ENCODE measurements around the gene PIGL. TPM values are rescaled to one million over a fixed set of nuclear protein-coding genes. Genes with fewer than 3 reads are reported as not detected.

PIGL gene
- total RNA-seq, 1 donor from 2014 or later, result 26.8 TPM

DNA sequence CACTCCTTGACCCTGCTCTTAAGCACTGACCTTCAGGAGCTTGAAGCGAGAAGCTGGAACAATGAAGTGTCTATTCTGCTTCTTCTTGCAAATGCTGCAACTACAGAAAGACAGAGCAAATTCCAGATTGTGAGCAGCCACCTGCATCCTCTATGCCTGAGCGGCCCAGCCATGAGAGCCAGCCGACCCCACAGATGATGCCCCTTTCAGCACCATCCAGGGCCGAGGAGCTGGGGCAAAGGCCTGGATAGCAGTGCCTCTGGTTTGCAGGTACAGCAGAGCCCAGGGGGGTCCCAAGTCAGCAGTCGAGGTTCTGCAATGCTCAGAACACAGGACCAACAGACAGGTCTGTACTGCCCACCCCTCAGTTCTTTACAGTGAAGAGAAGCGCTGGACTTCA, 131.6 kb downstream of the PIGL start:
- intact Hi-C loops (cut with micrococcal nuclease), result no loop called here

DNA sequence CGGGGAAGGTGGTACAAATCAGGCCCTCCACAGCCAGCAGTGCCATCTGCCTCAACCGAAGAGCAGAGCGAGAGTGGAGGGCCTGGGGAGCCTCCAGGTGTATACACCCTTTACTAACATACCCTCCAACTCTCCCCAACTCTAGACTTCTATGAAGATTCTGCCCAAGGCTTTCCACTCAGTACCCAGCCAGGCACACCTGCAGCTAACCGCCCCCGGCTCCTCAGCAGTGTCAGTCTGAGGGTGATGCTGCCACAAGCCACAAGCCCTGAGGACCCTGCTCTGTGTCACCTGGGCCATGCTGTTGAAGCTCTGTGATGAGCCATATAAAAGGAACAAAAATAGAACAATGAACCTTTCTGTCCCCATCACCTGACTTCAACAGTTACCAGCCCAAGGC, 132.4 kb downstream of the PIGL start:
- intact Hi-C loops (cut with micrococcal nuclease), result no loop called here

DNA sequence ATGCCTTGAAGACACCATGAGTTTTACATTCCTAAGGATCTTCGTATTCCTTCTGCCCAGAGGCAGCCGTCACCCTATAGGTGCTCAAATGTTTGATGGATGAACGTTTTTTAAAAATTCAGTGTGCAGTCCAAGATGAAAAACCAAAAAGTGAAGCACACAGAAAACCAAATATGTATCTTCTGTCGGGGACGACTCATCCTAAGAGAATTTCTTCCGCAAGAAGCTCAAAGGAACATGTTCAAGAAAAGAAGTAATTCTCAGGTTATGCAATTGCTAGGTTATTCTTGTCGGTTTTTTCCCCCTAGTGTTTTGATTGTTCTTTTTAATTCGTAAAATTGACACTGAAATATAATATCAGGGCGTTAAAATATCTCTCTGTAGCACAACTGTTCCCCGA, 134.8 kb downstream of the PIGL start:
- intact Hi-C loops (cut with micrococcal nuclease), result loop anchor here (1.0 to 10.0 kb wide), 3 partner anchors 29 to 137 kb away; partner anchors contain the start of genes NCOR1, PIGL and UBB

DNA sequence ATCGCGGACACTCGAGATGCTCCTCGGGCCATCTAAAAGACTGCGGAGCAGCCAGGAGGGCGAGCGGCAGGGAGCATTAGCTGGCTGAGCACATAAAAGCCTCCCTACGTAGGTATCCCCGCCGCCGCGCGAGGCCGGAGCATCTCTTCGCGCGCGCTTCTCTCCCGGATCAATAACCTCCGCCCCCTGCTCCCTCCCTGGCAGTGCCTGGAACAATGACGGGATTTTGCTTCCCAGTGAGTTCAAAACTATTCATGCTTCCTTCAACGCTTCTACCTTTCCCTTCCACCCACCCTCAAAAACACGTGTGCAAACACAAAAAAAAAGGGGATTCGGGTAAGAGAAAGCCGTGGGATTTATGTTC, 135.3 kb downstream of the PIGL start:
- intact Hi-C loops (cut with micrococcal nuclease), result loop anchor here (1.0 to 10.0 kb wide), 3 partner anchors 29 to 137 kb away; partner anchors contain the start of genes NCOR1, PIGL and UBB

DNA sequence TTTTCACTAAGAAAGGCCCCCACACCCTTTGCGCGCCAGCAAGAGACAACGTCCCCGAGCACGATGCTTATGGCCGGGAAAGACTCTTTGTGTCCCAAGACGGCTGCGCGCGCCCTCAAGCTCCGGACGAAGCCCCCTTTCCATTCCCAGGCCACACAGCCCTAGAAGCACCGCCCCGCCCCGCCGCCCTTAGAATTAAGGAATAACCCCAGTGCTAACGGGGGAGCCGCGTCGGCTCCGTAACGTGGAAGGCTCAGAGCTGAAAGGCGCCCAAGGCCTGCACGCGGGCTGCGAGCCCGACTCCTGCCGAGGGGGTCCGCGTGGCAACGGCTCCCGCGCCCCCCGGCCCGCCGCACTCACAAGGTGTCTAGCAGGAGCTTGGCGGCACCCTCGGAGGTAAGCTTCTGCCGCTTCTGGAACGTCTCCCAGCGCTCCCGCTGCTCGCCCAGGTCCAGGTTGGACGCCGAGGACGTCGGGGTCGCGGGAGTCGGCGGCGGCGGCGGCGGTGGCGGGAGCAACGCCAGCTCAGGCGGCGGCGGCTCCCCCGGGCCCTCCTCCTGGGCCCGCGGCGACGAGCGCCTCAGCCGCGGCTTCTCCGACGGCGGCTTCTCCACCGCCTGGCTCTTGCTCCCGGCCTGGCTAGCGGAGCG, 135.8 kb downstream of the PIGL start:
- intact Hi-C loops (cut with micrococcal nuclease), result loop anchor here (1.0 to 10.0 kb wide), 3 partner anchors 28 to 138 kb away; partner anchors contain the start of genes NCOR1, PIGL and UBB

DNA sequence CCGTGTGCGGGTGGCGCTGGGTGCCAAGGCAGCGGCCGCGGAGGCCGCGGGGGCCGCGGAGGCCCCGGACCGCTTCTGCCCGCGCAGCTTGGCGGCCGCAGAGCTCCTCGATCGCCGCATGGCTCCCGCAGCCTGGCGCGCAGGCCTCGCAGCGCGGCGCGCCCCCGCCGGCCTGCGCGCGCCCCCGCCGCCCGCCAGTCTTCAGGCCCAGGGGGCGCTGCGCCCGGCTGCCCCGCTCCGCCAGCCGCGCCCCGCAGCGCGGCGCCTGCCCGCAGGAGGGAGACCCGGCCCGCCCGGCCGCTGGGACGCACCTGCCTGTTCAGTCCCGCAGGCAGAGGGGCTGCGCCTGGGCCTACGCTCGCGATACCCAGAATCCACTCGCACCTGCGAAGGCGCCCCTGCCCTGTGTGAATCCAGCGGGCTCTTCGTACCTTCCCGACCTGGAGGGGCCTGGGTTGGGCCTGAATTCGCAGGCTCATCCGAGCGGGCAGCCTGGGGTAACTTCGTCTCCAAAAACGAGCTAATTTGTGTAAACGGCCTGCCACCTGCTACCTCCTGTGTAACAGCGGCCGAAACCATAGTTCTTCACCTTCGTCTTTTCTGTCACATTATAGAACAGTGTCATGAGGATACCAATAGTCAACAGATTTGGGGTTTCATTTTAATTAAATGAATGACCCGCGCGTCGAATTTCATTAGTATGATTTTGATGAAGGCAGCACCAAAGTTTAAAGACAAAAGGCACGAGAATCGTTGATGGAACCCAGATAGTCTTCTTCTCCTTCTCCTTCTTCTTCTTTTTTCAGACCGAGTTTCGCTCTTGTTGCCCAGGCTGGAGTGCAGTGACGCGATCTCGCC, 136.5 kb downstream of the PIGL start, which contains the start of gene CENPV:
Gene CENPV (minus strand): TSS at position 153 of the 858 bp plus-strand sequence. CDS start 33 bp downstream, at position 120.
- intact Hi-C loops (cut with micrococcal nuclease), result loop anchor here (2.0 to 10.0 kb wide), 2 partner anchors 27 to 139 kb away; partner anchors contain the start of genes NCOR1, PIGL and UBB

DNA sequence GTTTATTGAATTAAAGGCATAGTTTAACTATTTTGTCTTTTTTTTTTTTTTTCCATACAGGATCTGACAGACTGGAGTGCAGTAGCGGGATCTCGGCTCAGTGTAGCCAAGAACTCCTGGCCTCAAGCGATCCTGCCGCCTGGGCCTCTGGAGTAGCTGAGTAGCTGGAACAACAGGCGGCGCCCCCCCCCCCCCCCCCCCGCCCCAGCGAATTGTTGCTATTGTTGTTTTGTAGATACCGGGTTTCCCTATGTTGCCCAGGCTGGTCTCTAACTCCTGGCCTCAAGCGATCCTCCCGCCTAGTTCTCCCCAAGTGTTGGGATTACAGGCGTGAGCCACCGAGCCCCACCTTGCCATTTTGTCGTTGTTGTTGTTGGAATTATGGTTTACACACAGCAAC, 137.6 kb downstream of the PIGL start:
- intact Hi-C loops (cut with micrococcal nuclease), result loop anchor here (10.0 kb wide), 1 partner anchor 140 kb away; the partner anchor contains the start of genes NCOR1 and PIGL

DNA sequence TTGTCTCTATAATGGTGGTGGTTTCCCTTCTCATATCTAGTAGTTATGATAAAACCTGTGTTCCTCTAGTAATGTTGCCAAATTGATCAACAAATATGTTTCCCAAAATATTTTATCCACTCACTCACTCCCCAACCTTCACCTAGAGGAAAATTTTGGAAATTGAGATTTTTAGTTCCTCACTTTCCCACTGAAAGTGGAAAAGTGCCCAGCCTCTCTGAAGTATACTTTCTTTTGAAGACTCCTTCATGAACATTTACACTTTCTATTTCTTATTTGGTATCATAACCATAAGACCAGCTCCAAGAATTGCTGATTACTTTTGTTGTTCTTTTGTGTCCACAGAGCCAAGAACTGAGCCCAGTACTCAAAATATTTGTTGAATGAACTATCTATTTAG, 141.4 kb downstream of the PIGL start:
- intact Hi-C loops (cut with micrococcal nuclease), result loop anchor here (10.0 kb wide), 1 partner anchor 144 kb away; the partner anchor contains the start of genes NCOR1 and PIGL

DNA sequence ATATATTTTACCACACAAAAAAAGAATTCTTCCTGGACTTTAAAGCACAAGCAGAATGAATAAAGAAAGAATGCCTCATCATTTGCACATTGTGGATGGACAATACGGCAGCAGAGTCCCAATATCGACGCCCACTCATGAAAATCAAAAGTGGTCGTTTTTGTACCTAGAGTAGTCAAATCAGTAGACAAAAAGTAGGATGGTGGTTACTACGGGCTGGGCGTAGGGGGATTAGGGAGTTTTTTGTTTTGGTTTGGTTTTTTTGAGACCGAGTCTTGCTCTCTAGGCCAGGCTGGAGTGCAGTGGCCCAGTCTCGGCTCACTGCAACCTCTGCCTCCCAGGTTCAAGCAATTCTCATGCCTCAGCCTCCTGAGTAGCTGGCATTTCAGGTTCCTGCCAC, 144.9 kb downstream of the PIGL start:
- intact Hi-C loops (cut with micrococcal nuclease), result loop anchor here (2.0 to 10.0 kb wide), 2 partner anchors 53 to 223 kb away; partner anchors contain the start of gene TRPV2

DNA sequence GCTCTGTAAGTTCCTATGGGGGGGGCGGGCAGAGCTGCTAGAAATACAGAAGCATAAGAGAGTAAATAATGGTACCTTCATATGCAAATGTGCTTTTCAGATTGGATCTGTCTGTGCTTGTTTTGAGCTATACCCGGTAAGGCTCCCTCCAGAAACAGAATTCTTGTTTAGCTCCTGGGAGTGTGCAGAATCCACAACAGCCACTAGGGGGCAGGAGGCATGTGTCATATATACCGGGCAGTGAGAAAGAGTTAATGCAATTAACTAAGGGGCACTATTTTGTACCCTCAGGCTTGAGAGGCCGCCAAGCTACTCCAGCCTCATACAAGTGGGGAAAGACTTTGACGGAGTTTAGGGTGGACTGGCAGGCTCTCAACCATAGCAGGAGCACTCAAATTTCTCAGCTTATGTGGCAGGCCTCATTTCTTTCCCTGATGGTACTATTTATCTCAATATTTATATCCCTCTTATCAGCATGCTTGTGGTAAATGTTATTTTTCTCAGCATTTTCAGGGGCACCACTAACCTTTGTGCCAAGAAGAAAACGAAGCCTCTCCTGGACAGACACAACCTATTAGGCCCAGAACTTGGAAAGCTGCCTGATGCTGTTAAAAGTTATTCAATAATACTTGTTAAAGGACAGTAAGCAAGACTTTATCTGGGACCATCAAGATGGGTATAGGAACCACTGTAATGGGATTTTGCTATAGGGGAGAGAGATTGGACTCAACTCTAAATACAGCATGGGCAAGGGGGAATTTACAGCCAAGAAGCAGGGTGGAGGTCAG, 146.9 kb downstream of the PIGL start:
- intact Hi-C loops (cut with micrococcal nuclease), result loop anchor here (1.0 to 10.0 kb wide), 3 partner anchors 51 to 221 kb away; partner anchors contain the start of gene TRPV2

DNA sequence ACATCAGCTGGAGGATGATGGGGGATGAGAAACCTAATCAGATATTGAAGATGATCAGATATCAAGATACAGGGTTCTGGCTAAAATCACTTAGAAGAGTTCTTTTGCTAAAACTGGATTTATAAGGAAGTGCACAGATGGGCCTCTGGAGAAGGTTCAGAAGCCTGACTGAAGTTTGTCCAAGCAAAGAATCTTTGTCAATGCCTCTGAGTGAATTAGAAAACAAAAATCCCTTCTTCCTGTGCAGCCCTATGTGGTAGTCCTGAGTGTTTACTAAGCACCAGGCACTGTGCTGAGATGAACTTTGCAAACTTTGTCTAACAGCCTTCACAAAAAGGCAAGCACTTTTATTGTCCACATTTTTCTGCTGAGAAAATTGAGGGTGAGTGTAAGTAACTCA, 147.6 kb downstream of the PIGL start:
- intact Hi-C loops (cut with micrococcal nuclease), result loop anchor here (10.0 kb wide), 1 partner anchor 50 kb away; the partner anchor contains the start of gene TRPV2

DNA sequence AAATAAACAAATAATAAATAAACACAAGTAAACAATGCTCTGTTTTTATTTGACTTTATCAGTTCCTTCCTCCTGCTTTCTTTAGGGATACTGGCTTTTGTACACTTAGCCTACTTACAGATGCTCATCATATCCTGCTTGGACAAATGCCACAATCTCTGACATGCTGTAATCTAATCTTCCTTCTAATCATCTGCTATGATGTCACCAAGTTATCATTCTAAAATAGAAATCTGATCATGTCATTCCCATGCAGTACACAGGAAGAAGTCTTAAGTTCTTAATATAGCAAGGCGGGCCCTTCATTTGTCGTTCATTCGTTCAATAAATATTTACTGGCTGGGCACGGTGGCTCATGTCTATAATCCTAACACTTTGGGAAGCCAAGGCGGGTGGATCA, 154.7 kb downstream of the PIGL start:
- intact Hi-C loops (cut with micrococcal nuclease), result no loop called here

DNA sequence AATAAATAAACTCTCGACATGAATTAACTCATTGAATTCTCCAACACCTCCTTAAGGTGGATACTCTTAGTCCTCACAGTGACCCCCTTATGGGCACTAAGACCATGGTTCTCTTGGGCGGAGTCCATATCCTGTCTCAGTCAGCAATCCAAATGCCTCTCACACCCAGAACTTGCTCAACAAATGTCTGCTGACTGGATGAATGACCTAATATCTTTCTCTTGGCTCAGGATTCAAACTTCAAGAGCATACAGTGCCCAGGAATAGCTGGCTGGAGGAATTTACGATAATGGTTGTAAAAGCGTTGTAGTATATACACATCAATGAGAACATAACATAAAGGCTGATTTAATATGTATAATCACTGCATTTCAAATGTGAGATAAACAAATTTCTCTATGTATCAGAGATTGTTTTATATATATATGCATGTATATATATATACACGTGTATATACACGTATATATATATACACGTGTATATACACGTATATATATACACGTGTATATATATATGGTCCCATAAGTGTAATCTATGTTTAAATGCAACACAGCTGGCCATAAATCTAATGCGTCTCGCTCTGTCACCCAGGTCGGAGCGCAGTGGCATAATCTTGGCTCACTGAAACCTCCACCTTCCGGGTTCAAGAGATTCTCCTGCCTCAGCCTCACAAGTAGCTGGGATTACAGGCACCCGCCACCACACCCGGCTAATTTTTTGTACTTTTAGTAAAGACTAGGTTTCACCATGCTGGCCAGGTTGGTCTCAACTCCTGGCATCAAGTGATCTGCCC, 157.3 kb downstream of the PIGL start:
- intact Hi-C loops (cut with micrococcal nuclease), result no loop called here

Other genes with a start within 250 kb of the PIGL start
- gene ZSWIM7, start 217.5 kb upstream of the PIGL start, total RNA-seq, result 11.9 and 12.2 TPM in 2 replicates
- 31.8 and 33.4 TPM in 2 replicates for gene TTC19, start 217.4 kb upstream of the PIGL start, total RNA-seq
- gene NCOR1, start 1.7 kb upstream of the PIGL start, total RNA-seq, result 141 and 151 TPM in 2 replicates
- gene CENPV, start 136.3 kb downstream of the PIGL start, total RNA-seq, result 21.7 and 23.1 TPM in 2 replicates
- gene UBB, start 163.9 kb downstream of the PIGL start, total RNA-seq, result 1,372 and 1,403 TPM in 2 replicates
- 135 and 139 TPM in 2 replicates for gene TRPV2, start 198.4 kb downstream of the PIGL start, total RNA-seq